HG02623 (cell line): ENCODE data around the gene SEC14L5.

Source experiments
- ATAC-seq: cut with Tn5 transposase; IDR thresholded peaks from one replicate; pipeline ENCODE4 v1.9.1; 2021; ENCODE audit warnings: moderate library complexity; ENCODE audit not compliant: unreplicated experiment

Gene SEC14L5

GRCh38 chr16:4957720-4958509 lies at the start of gene SEC14L5:
TSS of gene SEC14L5 (plus strand) at chr16:4958330. CDS start at chr16:4959324, 994 bp downstream.
- ATAC-seq: peak; percentile 49

GRCh38 chr16:4908854-4909401 lies 49.2 kb upstream of the SEC14L5 start:
- no peak for ATAC-seq

GRCh38 chr16:4909825-4910224 lies 48.3 kb upstream of the SEC14L5 start:
- no peak for ATAC-seq

DNA sequence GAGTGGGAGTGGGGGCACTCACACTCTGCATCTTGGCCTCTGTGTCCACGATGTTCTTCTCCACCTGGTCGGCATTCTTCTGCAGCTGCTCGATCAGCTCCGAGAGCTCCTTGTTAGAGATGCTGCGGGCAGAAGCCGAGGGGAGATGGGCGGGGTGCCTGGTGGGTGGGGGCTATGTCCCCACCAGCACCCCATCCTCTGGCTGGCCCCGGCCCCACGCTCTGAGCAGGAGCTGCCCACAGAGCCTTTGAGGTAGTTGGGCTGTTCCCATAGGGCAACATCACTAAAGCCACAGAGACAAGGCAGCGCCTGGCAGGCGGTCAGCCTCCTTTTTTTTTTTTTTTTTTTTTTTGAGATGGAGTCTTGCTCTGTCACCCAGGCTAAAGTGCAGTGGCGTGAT lies 47.3 kb upstream of the SEC14L5 start:
- ATAC-seq: no peak

DNA sequence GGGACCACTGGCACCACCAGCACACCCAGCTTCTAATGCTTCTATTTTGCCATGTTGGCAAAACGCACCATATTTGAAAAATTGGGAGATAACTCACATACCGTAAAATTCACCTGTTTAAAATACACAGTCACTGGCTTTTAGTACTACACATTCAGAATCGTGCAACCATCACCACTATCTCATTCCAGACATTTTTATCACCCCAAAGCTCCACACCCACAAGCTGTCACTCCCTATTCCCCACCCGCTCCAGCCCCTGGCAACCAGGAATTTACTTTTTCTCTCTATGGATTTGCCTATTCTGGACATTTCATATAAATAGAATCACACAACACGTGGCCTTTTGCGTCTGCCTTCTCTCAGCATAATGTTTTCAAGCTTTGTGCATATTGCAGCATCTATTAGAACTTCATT lies 46.2 kb upstream of the SEC14L5 start:
- ATAC-seq: no peak

DNA sequence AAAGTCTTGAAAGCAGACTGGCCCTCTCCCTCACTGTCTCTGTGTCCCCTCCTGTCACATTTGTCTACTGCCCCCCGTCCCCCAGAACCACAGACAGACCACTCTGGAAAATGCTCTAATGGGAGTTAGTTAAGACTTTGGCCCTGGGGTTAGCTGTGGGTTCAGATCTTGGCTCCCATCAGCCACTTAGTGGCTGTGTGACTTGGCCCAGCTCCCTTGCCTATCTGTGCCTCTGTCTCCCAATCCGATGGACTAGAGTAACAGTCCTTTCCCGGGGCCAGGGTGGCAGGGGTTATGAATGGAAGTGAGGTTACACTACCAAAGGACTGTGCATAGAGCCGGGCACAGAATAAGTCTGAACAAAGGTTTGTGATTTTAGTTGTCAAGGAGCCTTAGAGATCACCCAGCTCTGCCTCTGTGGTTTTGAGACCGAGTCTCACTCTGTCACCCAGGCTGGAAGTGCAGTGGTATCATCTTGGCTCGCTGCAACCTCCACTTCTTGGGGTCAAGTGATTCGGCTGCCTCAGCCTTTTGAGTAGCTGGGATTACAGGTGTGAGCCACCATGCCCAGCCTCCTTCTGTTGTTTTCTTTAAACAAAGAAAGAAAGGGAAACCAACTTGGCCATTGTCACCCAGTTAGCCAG lies 44.9 kb upstream of the SEC14L5 start:
- ATAC-seq: no peak

- ATAC-seq: no peak
These were observed 44.2 kb upstream of the SEC14L5 start for GRCh38 chr16:4913774-4914525.

GRCh38 chr16:4914528-4915225 lies 43.5 kb upstream of the SEC14L5 start:
- no peak for ATAC-seq

DNA sequence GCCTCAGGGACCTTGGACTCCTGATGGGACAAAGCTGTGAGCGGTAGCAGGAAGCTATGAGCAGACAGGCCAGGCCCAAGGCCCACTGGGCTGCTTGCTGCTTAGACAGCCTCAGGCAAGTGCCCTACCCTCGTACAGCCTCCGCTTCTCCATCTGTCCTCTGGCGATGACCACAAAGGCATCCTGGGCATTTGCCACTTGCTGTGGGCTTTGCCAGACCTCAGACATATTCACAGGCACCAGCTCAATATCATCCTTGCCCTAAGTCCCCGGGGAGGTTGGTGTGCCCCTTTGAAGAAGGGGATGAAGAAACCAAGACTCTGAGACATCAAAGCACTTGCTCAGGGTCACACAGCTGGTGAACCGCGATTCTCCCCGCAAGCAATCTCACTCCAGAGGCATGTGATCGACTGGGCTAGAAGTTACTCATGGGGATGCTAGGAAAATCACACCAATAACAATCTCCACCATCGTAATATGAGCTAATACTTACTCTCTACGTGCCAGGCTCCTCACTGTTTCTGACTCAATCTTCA lies 42.8 kb upstream of the SEC14L5 start:
- no peak for ATAC-seq

GRCh38 chr16:4917117-4917516 lies 41.0 kb upstream of the SEC14L5 start:
- no peak for ATAC-seq

GRCh38 chr16:4918781-4919251 lies 39.3 kb upstream of the SEC14L5 start:
- no peak for ATAC-seq

- ATAC-seq: no peak
These were observed 37.3 kb upstream of the SEC14L5 start for GRCh38 chr16:4920826-4921225.

GRCh38 chr16:4922721-4923342 lies 35.3 kb upstream of the SEC14L5 start:
- ATAC-seq: no peak

DNA sequence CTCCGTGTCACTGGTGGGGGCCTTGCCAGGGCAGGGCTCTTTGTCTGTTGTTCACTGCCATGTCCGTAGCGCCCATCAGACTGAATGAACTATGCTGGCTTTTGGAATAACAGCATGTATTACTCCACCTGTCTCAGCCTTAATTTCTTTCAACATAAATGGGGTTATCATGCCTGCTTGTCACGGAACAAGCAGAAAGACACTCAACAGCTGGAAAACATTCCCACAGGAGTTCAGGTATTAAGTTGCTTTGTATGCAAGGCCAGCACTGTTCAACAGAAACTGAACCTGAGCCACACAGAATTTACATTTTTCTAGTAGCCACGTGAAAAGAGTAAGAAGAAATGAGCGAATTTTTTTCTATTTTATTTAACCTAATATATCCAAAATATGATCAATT lies 34.3 kb upstream of the SEC14L5 start:
- ATAC-seq: no peak

DNA sequence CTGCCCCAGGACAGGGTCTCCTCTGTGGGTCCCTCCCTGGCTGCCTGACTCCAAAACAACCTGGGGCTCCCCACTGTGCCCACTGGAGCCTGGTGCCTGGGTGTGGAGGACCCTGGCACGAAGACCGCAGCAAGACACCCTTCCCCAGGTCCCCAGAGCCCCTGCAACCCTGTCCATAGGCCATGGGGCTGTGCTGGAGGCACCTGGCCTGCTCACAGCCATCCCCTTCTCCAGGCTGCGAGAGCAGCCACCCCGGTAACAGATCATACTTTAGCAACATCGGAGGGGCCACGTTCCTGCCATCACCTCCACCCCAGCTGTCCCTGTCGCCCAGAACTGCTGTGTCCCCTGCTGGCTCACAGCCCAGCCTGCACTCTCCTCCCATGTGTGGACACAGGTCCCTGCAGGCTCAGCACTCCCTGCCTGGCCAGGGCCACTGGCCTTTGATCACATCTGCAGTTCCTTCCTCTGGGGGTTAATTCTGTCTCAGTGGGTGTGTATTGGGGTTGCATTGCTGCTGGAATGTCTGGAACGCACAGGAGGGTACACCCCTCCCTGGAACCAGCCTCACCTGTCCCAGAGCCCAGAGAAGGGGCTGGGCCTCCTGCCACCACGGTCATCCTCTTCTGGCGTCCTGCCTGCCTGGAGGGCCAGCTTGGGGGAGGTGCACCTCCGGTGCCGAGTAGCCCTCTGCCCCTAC lies 33.4 kb upstream of the SEC14L5 start:
- ATAC-seq: no peak

DNA sequence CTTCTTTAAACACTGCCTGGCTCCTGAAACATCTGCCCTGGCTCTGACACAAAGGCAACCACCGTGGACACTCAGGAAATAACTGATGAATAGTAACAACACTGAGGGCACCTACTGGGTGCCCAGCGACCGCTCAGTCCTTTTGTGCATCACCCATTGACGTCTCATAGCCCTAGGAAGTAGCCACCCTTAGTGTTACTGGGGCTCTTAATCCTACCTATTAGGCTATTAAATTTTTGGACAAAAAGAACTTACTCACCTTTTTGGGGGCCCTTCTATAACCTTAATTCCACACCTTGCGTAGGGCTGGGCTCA lies 32.9 kb upstream of the SEC14L5 start:
- ATAC-seq: no peak

DNA sequence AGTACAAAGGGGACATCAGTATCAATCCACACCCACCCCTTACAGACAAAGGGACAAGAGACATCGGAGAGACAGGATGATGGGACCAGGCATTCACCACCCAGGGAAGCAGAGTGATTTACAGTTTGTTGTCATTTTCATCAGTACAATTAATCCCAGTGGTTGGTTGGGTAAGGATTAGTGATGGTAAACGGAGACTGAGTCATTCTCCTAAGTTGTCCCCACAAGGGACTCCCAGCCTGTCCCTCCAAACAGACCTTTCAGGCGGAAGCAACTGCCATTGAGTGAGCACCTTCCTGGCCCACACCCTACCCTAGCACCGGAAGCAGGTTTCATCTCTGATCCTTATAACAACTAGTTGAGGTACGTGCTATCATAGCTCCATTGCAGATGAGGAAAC lies 32.3 kb upstream of the SEC14L5 start:
- no peak for ATAC-seq

- no peak for ATAC-seq
These were observed 31.2 kb upstream of the SEC14L5 start for GRCh38 chr16:4926928-4927327.

DNA sequence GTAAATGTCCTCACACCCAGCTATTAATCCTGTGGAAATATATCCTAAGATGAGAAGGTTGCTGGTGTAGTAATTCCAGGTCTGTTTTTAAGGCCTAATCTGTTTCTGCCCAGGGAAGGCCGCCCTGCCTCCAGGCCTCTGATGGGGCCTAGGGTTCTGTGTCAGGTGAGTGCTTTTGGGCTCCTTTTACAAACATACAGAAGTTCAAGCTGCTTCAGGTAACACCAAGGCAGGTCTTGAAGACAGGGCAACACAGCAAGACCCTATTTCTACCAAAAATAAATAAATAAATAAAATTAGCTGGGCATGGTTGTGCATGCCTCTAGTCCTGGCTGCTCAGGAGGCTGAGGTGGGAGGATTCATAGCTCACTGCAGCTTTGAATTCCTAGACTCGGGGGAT lies 30.5 kb upstream of the SEC14L5 start:
- no peak for ATAC-seq

- no peak for ATAC-seq
These were observed 29.9 kb upstream of the SEC14L5 start for GRCh38 chr16:4928227-4928626.
